H9 (cell line): ENCODE measurements around the gene BMERB1. TPM values are rescaled to one million over a fixed set of nuclear protein-coding genes. Genes with fewer than 3 reads are reported as not detected.
"Not testable (repeated sequence)": the region's sequence is repeated elsewhere in the genome, so short reads cannot be mapped to it uniquely, and the experiment has no call there.

Experiments
- DNase-seq: peaks from one replicate; pipeline ENCODE4 v3.0.0-alpha.2; 2017
- H2AFZ ChIP-seq: one replicate; pipeline ENCODE4 v1.6.1; 2013; ENCODE audit warnings: mild to moderate bottlenecking, low read length, control low read depth, moderate library complexity
- H2AK5ac ChIP-seq: 2 replicates; pipeline ENCODE4 v1.6.1; 2013; ENCODE audit warnings: low read length, control low read depth, mixed read lengths; ENCODE audit not compliant: insufficient read length
- H2BK120ac ChIP-seq: one replicate; pipeline ENCODE4 v1.6.1; 2013; ENCODE audit warnings: low read depth, mild to moderate bottlenecking, low read length, control low read depth, inconsistent platforms; ENCODE audit not compliant: poor library complexity, severe bottlenecking
- H2BK12ac ChIP-seq: 2 replicates; pipeline ENCODE4 v1.6.1; 2013; ENCODE audit warnings: low read length, control low read depth, mixed read lengths, low read depth; ENCODE audit not compliant: insufficient read length
- H2BK15ac ChIP-seq: 2 replicates; pipeline ENCODE4 v1.6.1; 2013; ENCODE audit warnings: low read depth, low read length, control low read depth
- H2BK20ac ChIP-seq: one replicate; pipeline ENCODE4 v1.6.1; 2013; ENCODE audit warnings: low read depth, mild to moderate bottlenecking, low read length, control low read depth, inconsistent platforms; ENCODE audit not compliant: poor library complexity, severe bottlenecking
- H2BK5ac ChIP-seq: 2 replicates; pipeline ENCODE4 v1.6.1; 2013; ENCODE audit warnings: low read length, control low read depth, mixed read lengths; ENCODE audit not compliant: insufficient read length
- H3K14ac ChIP-seq: 2 replicates; pipeline ENCODE4 v1.6.1; 2013; ENCODE audit warnings: low read length, control low read depth; ENCODE audit not compliant: insufficient read depth
- H3K18ac ChIP-seq: 2 replicates; pipeline ENCODE4 v1.6.1; 2013; ENCODE audit warnings: low read depth, mild to moderate bottlenecking, mixed read lengths, low read length, control low read depth; ENCODE audit not compliant: insufficient read length
- H3K23ac ChIP-seq: 2 replicates; pipeline ENCODE4 v1.6.1; 2013; ENCODE audit warnings: low read length, control low read depth, mixed read lengths, low read depth; ENCODE audit not compliant: insufficient read length
- H3K23me2 ChIP-seq: 2 replicates; pipeline ENCODE4 v1.6.1; 2013; ENCODE audit warnings: low read depth, mild to moderate bottlenecking, mixed read lengths, low read length, control low read depth; ENCODE audit not compliant: insufficient read length, poor library complexity, severe bottlenecking
- H3K27ac ChIP-seq: 2 replicates; pipeline ENCODE4 v1.5.1; 2013; ENCODE audit warnings: low read length, control low read depth, mixed read lengths, low read depth; ENCODE audit not compliant: insufficient read length
- H3K27me3 ChIP-seq: 2 replicates; pipeline ENCODE4 v1.6.1; 2013; ENCODE audit warnings: low read length, control low read depth, inconsistent platforms; ENCODE audit not compliant: insufficient read depth
- H3K4ac ChIP-seq: 2 replicates; pipeline ENCODE4 v1.6.1; 2013; ENCODE audit warnings: low read depth, mild to moderate bottlenecking, control low read depth, inconsistent platforms, low read length, moderate library complexity
- H3K4me1 ChIP-seq: 2 replicates; pipeline ENCODE4 v1.6.1; 2013; ENCODE audit warnings: low read length, control low read depth, inconsistent platforms; ENCODE audit not compliant: insufficient read depth
- H3K4me2 ChIP-seq: 2 replicates; pipeline ENCODE4 v1.6.1; 2013; ENCODE audit warnings: low read length, control low read depth, mixed read lengths; ENCODE audit not compliant: insufficient read length, insufficient read depth
- H3K56ac ChIP-seq: 2 replicates; pipeline ENCODE4 v1.6.1; 2013; ENCODE audit warnings: low read depth, mild to moderate bottlenecking, mixed read lengths, low read length, control low read depth; ENCODE audit not compliant: insufficient read length
- H3K79me1 ChIP-seq: 2 replicates; pipeline ENCODE4 v1.6.1; 2013; ENCODE audit warnings: low read depth, mild to moderate bottlenecking, moderate library complexity, low read length, control low read depth, inconsistent platforms; ENCODE audit not compliant: insufficient read depth, poor library complexity, severe bottlenecking
- H3K79me2 ChIP-seq: 2 replicates; pipeline ENCODE4 v1.6.1; 2013; ENCODE audit warnings: low read length, control low read depth, inconsistent platforms; ENCODE audit not compliant: insufficient read depth
- H3K9ac ChIP-seq: 2 replicates; pipeline ENCODE4 v1.6.1; 2013; ENCODE audit warnings: low read length, control low read depth, mixed read lengths; ENCODE audit not compliant: insufficient read length; ENCODE audit errors: extremely low read depth
- H3K9me3 ChIP-seq: one replicate; pipeline ENCODE4 v1.6.1; 2013; ENCODE audit warnings: low read depth, low read length, inconsistent platforms; ENCODE audit not compliant: control insufficient read depth
- H3T11ph ChIP-seq: one replicate; pipeline ENCODE4 v1.6.1; 2013; ENCODE audit warnings: mild to moderate bottlenecking, low read length, control low read depth, inconsistent platforms
- H4K20me1 ChIP-seq: one replicate; pipeline ENCODE4 v1.6.1; 2013; ENCODE audit not compliant: control insufficient read depth, insufficient read length, insufficient read depth
- H4K5ac ChIP-seq: 2 replicates; pipeline ENCODE4 v1.6.1; 2013; ENCODE audit warnings: low read depth, mild to moderate bottlenecking, mixed read lengths, low read length, control low read depth; ENCODE audit not compliant: insufficient read length
- H4K8ac ChIP-seq: replicated peaks from 2 replicates; pipeline ENCODE4 v1.6.1; 2013; ENCODE audit warnings: low read length, control low read depth, mixed read lengths, low read depth; ENCODE audit not compliant: insufficient read length
- H4K91ac ChIP-seq: 2 replicates; pipeline ENCODE4 v1.6.1; 2013; ENCODE audit warnings: low read depth, mild to moderate bottlenecking, moderate library complexity, mixed read lengths, low read length, control low read depth; ENCODE audit not compliant: insufficient read length
- H3K27ac Mint-ChIP-seq, 3 experiments: 2 replicates in 2 of 3; 3 replicates in 1 of 3; pipeline ENCODE4 v1.8.0; 2020 to 2021; ENCODE audit warnings: mixed read lengths in 3 of 3, mild to moderate bottlenecking in 1 of 3, moderate library complexity in 1 of 3
- H3K27me3 Mint-ChIP-seq: 2 replicates; pipeline ENCODE4 v1.8.0; 2021; ENCODE audit warnings: low read depth, mild to moderate bottlenecking, moderate library complexity, mixed read lengths
- H3K36me3 Mint-ChIP-seq, 3 experiments: 2 replicates in 2 of 3; 3 replicates in 1 of 3; pipeline ENCODE4 v1.8.0; 2020 to 2021; ENCODE audit warnings: low read depth in 3 of 3, mixed read lengths in 3 of 3; ENCODE audit not compliant: insufficient read depth in 1 of 3
- H3K4me1 Mint-ChIP-seq, 2 experiments: 2 replicates each; pipeline ENCODE4 v1.8.0; 2020; ENCODE audit warnings: mixed read lengths in 2 of 2
- H3K4me3 Mint-ChIP-seq, 2 experiments: 2 replicates in 1 of 2; 3 replicates in 1 of 2; pipeline ENCODE4 v1.8.0; 2020 to 2021; ENCODE audit warnings: mild to moderate bottlenecking in 2 of 2, mixed read lengths in 2 of 2, moderate library complexity in 1 of 2
- H3K9me3 Mint-ChIP-seq, 2 experiments: 2 replicates in 1 of 2; 3 replicates in 1 of 2; pipeline ENCODE4 v1.8.0; 2020; ENCODE audit warnings: mild to moderate bottlenecking in 2 of 2, mixed read lengths in 2 of 2, moderate library complexity in 1 of 2
- CTCF ChIP-seq: fragments of 200-600 bp; sonication (generic); conservative IDR thresholded peaks from 3 replicates; pipeline ENCODE4 v1.8.0; 2021; ENCODE audit warnings: antibody characterized with exemption, mild to moderate bottlenecking
- WGBS: extraction: QIAGEN DNeasy Blood & Tissue Kit; methylation state at CpG from one replicate; pipeline ENCODE4 v1.1.7; 2013; ENCODE audit warnings: missing lambda C conversion rate, low lambda C conversion rate, mixed read lengths; ENCODE audit not compliant: insufficient read length; ENCODE audit errors: extremely low coverage; 5-methylcytosine and 5-hydroxymethylcytosine counted together
- total RNA-seq: library from RNA; stranded (reverse); gene quantifications from 2 replicates; pipeline ENCODE4 v1.2.1, GENCODE V29; 2021

Gene BMERB1
- total RNA-seq, 1 experiment from 2014 or later = 19.5 TPM

GRCh38 chr16:15466886-15467781 lies 32.7 kb downstream of the BMERB1 start:
- H3K23ac ChIP-seq = no peak overlapping the region
- no peaks in the 10 kb centered on the region for H3K79me2 ChIP-seq
- H3K4me1 Mint-ChIP-seq = no peaks in the 10 kb centered on the region
- no peak overlapping the region for H2AK5ac ChIP-seq
- no peak overlapping the region for H3K18ac ChIP-seq
- no peaks in the 10 kb centered on the region for H3K27me3 ChIP-seq
- no peaks in the 10 kb centered on the region; the same call in 1 of the 2 replicates for H3K27me3 Mint-ChIP-seq
- H3K9me3 ChIP-seq = no peaks in the 10 kb centered on the region
- no peak overlapping the region for H3T11ph ChIP-seq
- no peak overlapping the region for H2BK15ac ChIP-seq
- no peak overlapping the region for H3K4ac ChIP-seq
- no peak; the same call in 2 of the 3 replicates for TF ChIP-seq CTCF
- H3K27ac ChIP-seq = no peak overlapping the region
- H3K9ac ChIP-seq = no peak overlapping the region
- H3K4me2 ChIP-seq = no peak overlapping the region
- no peak overlapping the region for H2BK5ac ChIP-seq
- H3K56ac ChIP-seq = no peak overlapping the region
- DNase-seq = no peak
- no peak overlapping the region for H3K4me3 Mint-ChIP-seq
- H4K91ac ChIP-seq = no peak overlapping the region
- H4K8ac ChIP-seq = no peak overlapping the region
- no peak overlapping the region for H2BK12ac ChIP-seq
- H4K5ac ChIP-seq = no peak overlapping the region
- H2BK120ac ChIP-seq = no peak overlapping the region
- H2AFZ ChIP-seq = no peak overlapping the region
- peaks cover 0 to 19% (median 14%) of the 10 kb centered on the region in 3 experiments; a peak in 5 of 7 replicates for H3K36me3 Mint-ChIP-seq
- H4K20me1 ChIP-seq = no peaks in the 10 kb centered on the region
- H3K23me2 ChIP-seq = no peaks in the 10 kb centered on the region
- no peak overlapping the region for H3K14ac ChIP-seq
- no peak overlapping the region for H2BK20ac ChIP-seq
- peaks cover 2% of the 10 kb centered on the region for H3K79me1 ChIP-seq
- H3K9me3 Mint-ChIP-seq = peaks cover 17 to 18% of the 10 kb centered on the region in 2 experiments; a peak in 4 of 5 replicates
- WGBS = no CpG with 5 or more reads among the region's 3 CpGs
- no peaks in the 10 kb centered on the region for H3K4me1 ChIP-seq
- no peak overlapping the region for H3K27ac Mint-ChIP-seq

GRCh38 chr16:15476971-15477370 lies 42.6 kb downstream of the BMERB1 start:
- H3T11ph ChIP-seq, H3K23me2 ChIP-seq, H3K4me1 ChIP-seq, H4K20me1 ChIP-seq, H3K27me3 Mint-ChIP-seq, H2BK120ac ChIP-seq, H3K27me3 ChIP-seq, H2BK12ac ChIP-seq, H4K8ac ChIP-seq, H3K9me3 ChIP-seq, H3K9ac ChIP-seq, H3K4me2 ChIP-seq, H2BK20ac ChIP-seq, H3K27ac ChIP-seq, H2AFZ ChIP-seq, H3K56ac ChIP-seq, H2BK5ac ChIP-seq, H3K23ac ChIP-seq, H2AK5ac ChIP-seq, H4K91ac ChIP-seq, H3K79me1 ChIP-seq, H3K4ac ChIP-seq, DNase-seq, H3K18ac ChIP-seq, H4K5ac ChIP-seq, H3K4me1 Mint-ChIP-seq, H3K14ac ChIP-seq, H3K79me2 ChIP-seq, H2BK15ac ChIP-seq, H3K4me3 Mint-ChIP-seq: not testable (repeated sequence)
- WGBS = no CpG with 5 or more reads among the region's 4 CpGs
- Mint-ChIP-seq H3K36me3 (peaks cover 12 to 14% (median 12%) of the 10 kb centered on the region in 3 experiments), H3K27ac (peak overlapping the region in 2 of 3 experiments; percentile 13 to 97; a peak in 2 of 7 replicates), H3K9me3 (peaks cover 15 to 16% of the 10 kb centered on the region in 2 experiments)
